NCI-H2227 (cell line): Measurements from ENCODE around the gene TIMM44.
"Not testable (repeated sequence)": the region's sequence is repeated elsewhere in the genome, so short reads cannot be mapped to it uniquely, and the experiment has no call there.

Source experiments
- DNase-seq: peaks from one replicate; lab custom pipeline; 2025; ENCODE audit not compliant: unreplicated experiment; lab: John Stamatoyannopoulos, UW

The TIMM44 gene

DNA sequence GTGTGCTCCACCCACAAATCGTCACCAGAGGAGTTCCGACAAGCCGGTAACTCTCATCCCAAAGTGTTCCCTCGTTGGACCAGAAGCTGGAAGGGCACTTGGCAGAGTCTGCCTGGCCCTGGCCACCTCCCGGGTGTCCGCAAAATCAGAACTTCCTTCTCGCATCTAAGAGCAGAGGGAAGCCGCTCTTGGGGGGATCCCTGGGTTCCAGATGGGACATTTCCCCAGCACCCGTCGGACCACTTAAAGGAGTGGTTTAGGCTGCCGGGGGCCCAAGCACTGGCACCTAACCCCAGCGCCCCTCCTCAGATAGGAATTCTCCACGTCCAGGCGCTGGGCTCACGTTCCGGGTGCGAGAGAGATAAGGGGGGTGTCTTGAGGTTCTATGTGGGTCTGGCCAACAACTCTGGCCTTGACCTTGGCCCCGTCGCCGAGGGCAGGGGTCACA lies 40.6 kb downstream of the TIMM44 start:
- DNase-seq: no peak

DNA sequence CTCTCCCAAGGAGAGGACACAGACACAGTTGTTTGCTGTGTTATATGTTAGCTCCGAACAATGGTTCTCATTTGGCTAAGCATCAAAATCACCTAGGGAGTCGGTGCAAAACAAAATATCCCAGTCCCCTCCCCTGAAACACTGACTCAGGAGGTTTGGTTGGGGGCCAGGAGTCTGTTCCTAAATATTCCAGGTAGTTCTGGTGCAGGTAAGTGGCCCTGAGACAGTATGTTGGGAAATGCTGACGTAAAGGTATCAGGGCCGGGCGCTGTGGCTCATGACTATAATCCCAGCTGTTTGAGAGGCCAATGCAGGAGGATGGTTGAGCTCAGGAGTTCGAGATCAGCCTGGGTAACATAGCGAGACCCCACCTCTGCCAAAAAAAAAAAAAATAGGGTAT lies 42.1 kb downstream of the TIMM44 start:
- no peak for DNase-seq

DNA sequence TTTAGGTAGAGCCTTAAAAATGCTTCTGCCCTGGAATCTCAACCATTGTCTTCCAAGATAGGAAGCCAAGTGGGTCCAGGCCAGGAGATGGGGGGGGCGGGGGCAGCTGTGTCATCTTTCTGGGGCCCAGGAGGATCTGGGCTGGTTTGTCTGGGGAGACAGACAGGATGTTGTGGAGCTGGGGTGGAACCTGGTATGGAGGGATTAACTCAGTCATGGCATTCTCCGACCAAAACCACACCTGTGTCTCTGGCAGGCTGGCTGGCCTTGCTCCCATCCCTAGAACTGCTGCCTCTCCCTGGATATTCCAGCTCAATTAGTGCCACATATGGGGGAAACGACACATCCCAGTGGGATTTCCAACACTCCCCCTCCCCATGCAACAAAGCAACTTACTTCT lies 42.5 kb downstream of the TIMM44 start:
- DNase-seq: no peak

DNA sequence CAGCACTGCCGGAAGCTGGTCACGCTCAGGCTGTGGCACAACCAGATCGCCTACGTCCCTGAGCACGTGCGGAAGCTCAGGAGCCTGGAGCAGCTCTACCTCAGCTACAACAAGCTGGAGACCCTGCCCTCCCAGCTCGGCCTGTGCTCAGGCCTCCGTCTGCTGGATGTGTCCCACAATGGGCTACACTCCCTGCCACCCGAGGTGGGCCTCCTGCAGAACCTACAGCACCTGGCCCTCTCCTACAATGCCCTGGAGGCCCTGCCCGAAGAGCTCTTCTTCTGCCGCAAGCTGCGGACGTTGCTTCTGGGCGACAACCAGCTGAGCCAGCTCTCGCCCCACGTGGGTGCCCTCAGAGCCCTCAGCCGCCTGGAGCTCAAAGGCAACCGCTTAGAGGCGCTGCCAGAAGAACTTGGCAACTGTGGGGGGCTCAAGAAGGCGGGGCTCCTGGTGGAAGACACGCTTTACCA lies 43.0 kb downstream of the TIMM44 start:
- no peak for DNase-seq

DNA sequence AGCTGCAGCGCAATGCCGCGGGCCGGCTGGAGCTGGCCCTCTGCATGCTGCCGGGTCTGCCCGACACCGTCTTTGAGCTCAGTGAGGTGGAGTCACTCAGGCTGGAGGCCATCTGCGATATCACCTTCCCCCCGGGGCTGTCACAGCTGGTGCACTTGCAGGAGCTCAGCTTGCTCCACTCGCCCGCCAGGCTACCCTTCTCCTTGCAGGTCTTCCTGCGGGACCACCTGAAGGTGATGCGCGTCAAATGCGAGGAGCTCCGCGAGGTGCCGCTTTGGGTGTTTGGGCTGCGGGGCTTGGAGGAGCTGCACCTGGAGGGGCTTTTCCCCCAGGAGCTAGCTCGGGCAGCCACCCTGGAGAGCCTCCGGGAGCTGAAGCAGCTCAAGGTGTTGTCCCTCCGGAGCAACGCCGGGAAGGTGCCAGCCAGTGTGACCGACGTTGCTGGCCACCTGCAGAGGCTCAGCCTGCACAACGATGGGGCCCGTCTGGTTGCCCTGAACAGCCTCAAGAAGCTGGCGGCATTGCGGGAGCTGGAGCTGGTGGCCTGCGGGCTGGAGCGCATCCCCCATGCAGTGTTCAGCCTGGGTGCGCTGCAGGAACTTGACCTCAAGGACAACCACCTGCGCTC lies 43.6 kb downstream of the TIMM44 start:
- DNase-seq: no peak

DNA sequence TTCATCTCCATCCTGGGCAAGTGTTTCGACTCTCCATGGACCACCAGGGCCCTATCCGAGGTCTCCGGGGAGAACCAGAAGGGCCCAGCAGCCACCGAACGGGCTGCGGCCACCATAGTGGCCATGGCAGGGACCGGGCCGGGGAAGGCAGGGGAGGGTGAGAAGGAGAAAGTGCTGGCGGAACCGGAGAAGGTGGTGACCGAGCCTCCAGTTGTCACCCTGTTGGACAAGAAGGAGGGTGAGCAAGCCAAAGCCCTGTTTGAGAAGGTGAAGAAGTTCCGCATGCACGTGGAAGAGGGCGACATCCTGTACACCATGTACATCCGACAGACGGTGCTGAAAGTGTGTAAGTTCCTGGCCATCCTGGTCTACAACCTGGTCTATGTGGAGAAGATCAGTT lies 44.5 kb downstream of the TIMM44 start:
- no peak for DNase-seq

DNA sequence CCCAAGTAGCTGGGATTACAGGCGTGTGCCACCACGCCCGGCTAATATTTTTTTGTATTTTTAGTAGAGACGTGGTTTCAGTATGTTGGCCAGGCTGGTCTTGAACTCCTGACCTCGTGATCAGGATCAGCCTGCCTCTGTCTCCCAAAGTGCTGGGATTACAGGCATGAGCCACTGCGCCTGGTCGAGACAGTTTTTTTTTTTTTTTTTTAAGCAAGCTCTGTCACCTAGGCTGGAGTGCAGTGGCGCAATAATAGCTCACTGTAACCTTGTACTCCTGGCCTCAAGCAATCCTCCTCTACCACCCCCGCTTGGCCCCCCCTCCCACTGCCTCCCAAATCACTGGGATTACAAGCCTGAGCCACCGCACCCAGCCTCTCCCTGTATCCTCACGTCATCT lies 46.2 kb downstream of the TIMM44 start:
- no peak for DNase-seq

DNA sequence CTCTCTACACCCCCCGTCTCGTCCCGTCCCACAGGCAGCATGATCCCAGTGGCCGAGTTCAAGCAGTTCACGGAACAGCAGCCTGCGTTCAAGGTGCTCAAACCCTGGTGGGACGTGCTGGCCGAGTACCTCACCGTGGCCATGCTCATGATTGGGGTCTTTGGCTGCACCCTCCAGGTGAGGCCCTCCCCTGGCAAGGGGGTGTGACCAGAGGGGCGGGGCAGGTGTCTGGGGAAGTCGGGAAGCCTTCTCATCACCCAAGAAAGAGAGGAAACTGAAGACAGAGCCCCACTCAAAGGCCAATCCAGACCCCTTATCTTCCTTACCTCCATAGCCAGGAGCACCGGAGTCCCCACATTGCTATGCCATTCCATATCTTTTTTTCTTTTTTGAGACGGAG lies 47.9 kb downstream of the TIMM44 start:
- no peak for DNase-seq

DNA sequence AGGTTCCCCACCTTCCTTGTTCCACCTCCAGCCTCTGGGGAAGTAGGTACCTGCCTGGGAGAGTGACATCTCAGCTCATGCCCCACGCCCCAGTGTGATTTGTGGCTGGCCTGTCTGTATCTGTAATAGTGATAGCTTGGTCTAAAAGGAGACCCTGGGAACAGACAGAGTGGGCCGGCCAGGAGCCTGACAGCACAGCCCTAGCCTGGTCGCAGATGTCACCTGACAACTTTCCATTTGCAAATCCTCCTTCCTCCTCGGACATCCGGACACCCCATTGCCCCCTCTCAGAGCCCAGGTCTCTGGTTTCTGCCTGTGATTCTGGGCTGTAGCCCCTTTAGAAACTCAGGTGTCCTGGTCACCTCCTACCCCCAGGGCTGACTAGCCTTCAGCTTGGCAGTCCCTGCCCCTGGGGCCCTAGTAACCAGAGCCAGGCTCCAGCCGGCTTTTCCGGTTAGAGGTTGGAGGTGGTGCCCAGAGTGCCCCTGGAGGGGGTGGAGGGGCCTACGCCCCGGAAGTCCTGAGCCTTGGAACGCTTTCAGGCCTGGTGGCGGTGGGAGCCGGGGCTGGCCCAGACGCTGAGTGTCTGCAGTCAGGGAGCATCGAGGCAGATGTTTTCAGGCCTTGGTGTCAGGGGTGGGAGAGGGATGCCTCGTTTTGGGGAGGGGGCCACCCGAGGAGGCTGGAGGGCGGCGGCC lies 48.7 kb downstream of the TIMM44 start:
- no peak for DNase-seq

DNA sequence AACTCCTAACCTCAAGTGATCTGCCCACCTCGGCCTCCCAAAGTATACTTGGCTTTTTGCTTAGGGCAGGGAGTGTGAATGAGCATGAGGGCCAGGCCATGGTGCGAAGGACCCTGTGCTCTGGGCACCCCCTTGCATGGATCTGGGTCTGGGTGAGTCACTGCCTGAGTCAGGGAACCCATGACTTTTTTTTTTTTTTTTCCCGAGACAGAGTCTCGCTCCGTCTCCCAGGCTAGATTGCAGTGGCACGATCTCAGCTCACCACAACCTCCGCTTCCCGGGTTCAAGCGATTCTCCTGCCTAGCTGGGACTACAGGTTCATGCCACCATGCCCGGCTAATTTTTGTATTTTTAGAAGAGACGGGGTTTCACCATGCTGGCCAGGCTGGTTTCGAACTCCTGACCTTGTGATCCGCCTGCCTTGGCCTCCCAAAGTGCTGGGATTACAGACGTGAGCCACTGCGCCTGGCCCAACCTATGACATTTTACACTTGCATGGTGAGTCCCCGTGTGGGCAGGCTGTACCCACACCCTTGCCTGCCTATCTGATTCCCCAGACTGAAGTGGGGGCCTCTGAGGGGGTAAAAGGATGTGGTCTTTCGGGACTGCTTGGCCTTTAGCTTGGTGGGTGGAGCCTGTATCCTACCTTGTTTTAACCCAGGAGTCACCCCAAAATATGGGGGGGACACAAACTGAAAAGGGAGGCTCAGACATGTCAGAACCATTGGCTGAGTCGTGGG lies 49.9 kb downstream of the TIMM44 start:
- DNase-seq: not testable (repeated sequence)

DNA sequence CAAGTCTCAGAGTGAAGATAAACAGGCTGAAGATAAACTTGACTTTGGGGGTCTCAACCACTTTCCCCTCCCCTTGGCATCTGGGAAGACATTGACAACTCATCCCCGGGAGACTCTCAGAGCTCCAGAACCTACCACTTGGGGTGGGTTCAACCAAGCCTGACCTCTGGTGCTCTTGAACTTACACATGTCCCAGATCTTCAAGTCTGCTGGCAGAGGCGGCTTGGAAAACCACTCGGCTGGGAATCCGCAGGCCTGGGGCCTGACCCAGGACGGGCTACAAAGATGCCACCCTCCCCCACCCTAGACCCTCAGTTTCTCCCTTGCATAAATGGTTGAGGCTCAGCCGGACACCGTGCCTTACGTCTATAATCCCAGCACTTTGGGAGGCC lies 54.6 kb downstream of the TIMM44 start:
- no peak for DNase-seq

DNA sequence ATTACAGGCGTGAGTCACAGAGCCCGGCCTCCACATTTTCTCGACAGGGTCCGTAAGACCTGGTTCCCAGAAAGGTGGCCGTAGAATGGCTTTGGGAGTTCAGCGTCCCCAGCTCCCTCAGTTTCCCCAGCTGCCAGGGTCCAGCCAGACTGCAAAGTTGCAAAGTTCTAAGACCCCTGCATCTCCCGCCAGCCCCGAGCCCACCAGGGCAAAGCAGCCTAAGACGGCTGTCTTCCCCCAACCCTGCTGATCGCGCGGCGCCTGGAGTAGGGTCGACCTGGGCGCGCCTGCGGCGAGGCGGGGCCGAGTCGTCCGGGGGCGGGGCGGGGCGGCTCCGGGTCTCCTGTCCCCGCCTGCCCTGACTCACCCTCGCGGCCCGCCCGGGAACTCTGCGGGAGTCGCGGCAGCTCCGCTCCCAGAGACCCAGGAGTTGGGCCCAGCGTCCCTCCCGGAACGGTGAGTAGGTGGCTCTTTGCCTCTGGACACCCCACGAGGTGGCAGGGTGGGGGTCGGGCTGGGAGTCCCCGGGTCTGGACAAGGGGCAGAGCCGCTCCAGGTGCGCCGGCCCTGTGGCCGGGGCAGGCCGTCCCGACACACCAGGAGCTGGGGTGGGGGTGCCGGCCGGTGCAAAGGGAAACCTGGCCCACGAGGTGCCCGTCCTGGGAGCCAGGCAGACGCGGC lies 55.2 kb downstream of the TIMM44 start, which contains the start of gene LRRC8E:
Gene LRRC8E (plus strand): TSS at position 366 of the 681 bp plus-strand sequence. CDS start 7,094 bp downstream, outside the sequence.
- no peak for DNase-seq

DNA sequence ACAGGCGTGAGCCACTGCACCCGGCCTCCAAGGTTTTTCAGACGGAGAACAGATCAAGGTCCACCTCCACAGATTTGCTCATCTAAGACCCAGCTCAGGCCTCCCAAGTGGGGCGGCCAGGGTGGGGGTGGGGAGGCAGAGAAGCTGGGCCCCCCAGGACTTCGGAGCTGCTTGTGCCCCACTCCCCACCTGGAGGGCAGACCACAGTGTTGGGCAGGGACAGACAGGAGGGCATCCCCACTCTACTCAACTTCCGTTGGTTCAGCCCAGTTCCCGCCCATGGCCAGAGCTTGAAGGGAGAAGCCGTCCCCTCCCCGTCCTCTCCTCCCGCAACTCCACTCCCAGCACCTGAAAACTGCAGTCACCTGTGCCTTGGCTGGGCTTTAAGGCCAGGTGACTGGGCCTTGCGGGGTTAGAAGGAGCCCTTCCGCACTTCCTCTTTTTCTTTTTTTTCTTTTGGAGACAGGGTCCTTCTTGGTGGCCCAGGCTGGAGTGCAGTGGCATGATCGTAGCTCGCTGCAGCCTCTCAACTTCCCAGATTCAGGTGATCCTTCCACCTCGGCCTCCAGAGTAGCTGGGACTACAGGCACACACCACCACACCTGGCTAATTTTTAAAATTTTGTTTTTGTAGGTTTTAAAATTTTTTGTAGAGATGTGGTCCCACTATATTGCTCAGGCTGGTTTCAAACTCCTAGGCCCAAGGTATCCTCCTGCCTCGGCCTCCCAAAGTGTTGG lies 55.9 kb downstream of the TIMM44 start:
- DNase-seq: no peak

DNA sequence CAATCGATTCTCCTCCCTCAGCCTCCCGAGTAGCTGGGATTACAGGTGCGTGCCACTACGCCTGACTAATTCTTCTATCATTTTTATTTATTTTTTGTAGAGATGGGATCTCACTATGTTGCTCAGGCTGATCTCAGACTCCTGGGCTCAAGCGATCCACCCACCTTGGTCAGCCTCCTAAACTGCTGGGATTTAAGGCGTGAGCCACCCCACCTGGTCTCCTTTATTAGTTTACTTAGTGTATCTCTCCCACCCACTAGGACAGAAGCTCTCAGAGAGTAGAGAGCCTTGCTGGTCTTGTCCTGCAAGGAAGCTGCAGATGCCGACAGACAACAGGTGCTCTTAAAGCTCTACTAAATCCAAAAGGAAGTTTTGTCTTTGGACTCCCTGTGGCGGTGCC lies 57.6 kb downstream of the TIMM44 start:
- no peak for DNase-seq

DNA sequence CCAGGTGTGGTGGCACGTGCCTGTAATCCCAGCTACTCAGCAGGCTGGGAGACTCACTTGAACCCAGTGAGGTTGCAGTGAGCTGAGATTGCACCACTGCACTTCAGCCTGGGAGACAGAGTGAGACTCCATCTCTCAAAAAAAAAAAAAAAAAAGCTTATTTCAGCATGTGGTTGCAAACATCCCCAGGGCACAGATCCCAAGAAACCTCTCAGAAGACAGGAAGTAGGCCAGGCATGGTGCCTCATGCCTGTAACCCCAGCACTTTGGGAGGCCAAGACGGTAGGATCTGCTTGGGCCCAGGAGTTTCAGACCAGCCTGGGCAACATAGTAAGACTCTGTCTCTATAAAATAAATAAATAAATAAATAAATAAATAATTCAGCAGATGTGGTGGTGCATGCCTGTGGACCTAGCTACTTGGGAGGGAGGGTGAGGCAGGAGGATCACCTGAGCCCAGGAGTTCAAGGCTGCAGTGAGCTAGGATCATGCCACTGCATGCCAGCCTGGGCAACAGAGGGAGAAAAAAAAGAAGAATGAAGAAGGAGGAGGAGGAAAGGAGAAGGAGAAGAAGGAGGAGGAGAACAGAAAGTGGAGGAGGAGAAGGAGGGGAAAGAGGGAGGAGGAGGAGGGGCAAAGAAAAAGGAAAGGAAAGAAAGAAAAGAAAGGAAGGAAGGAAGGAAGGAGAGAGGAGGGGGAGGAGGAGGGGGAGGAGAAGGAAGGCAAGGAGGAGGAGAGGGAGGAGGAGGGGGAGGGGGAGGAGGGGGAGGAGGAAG lies 59.5 kb downstream of the TIMM44 start:
- DNase-seq: no peak

DNA sequence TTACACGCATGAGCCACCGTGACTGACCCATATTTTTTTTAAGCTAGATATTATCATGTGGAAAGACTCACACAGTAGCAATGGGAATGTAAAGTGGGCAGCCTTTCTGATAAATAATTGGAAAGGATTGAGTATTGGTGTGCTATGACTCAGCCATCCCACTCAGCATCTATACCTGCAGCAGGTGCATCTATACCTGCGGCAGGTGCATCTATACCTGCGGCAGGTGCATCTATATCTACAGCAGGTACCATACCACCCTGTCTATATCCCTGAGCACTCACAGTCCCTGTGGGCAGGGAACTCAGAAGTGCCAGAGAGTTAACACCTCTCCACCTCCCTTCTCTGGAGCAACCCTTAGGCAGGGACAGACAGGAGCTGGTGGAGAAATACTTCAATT lies 60.4 kb downstream of the TIMM44 start:
- DNase-seq: no peak

DNA sequence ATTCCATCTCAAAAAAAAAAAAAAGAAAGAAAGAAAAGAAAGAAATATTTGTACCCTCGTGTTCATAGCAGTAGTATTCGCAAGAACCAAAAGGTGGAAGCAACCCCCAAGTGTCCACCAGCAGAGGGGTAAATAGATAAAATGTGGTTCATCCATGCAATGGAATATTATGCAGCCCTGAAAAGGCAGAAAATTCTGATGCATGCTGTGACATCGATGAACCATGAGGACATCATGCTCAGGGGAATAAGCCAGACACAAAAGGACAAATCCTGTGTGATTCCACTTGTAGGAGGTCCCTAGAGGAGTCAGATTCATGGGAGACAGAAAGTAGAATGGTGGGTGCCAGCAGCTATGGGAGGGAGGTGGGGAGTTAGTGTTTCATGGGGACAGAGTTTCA lies 61.6 kb downstream of the TIMM44 start:
- no peak for DNase-seq

DNA sequence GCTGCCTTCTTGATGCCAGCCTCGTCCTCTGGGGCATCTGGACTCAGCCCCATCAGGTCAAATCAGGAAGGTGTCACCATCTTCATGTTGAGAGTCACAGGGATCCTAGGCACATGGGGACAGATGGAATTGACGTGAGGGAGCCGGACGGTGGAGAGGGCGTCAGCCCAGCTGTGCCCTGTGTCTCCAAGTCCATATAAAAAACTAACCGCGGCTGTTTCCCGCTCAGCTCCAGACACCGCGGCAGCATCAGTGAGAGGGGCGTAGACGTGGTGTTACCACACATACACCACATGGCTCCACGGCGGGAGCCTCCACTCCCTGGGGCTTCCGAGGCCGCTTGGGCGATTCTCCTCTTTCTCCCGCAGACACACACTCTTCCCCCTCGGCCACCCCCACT lies 63.6 kb downstream of the TIMM44 start:
- no peak for DNase-seq

DNA sequence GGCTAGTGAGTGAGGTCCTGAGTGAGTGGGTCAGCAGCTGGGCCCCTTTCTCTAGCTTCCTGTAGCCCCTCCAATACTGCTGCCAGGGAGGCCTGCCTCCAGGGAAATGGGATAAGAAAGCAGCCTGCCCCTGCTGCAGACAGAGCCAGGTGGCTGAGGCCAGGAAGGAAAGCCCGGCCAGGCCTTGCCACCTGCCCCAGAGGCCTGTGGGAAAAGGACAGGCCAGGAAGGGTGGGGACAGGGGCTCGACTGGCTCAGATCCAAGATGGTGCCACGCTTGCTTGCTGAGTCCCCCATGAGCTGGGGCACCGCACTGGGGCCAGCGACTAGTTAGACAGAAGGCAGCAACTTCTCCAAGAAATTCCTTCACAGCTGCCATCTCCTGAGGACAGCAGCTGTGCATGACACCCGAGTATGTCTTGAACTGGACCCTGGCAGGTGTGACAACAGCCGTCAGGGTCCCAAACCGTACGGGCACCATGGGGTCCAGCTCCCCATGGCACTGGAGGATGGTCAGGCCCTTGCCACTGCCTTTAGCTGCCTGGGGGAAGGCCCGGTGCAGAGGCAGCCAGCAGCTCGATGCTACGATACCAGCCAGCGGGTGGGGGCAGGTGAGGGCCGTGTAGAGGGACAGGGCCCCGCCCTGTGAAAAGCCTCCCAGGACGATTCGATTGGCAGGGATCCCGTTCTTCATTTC lies 64.2 kb downstream of the TIMM44 start:
- no peak for DNase-seq
